HEK293T (cell line): ENCODE results near the gene BACH2.

ENCODE experiments used
- CTCF ChIA-PET: fragments of 350-600 bp; formaldehyde crosslinking; extraction: SDS; loops from one replicate; lab custom pipeline; 2021; ENCODE audit warnings: antibody characterized with exemption, inconsistent platforms; lab: Yijun Ruan, JAX
- POLR2A ChIA-PET: fragments of 350-600 bp; formaldehyde crosslinking; extraction: SDS; loops from one replicate; lab custom pipeline; 2020; ENCODE audit warnings: antibody characterized with exemption, inconsistent platforms; lab: Yijun Ruan, JAX
- DNase-seq: peaks from one replicate; pipeline ENCODE4 v3.0.0; 2012; ENCODE audit warnings: mixed read lengths; ENCODE audit errors: extremely low spot score
- ARNT ChIP-seq: fragments of 450-650 bp; IDR thresholded peaks from 2 replicates; pipeline ENCODE4 v1.6.1; 2017; ENCODE audit warnings: mild to moderate bottlenecking
- BHLHE40 ChIP-seq: fragments of 450-650 bp; IDR thresholded peaks from 2 replicates; pipeline ENCODE4 v1.6.1; 2016; ENCODE audit warnings: mild to moderate bottlenecking, moderate library complexity, borderline replicate concordance
- CTBP1 ChIP-seq: fragments of 450-650 bp; IDR thresholded peaks from 2 replicates; pipeline ENCODE4 v1.6.1; 2016; ENCODE audit warnings: borderline replicate concordance
- ELF4 ChIP-seq: fragments of 450-650 bp; IDR thresholded peaks from 2 replicates; pipeline ENCODE4 v1.6.1; 2017; ENCODE audit warnings: antibody characterized with exemption
- FOXA1 ChIP-seq: fragments of 450-650 bp; IDR thresholded peaks from 2 replicates; pipeline ENCODE4 v1.6.1; 2016; ENCODE audit warnings: mild to moderate bottlenecking
- FOXK2 ChIP-seq: fragments of 450-650 bp; IDR thresholded peaks from 2 replicates; pipeline ENCODE4 v1.6.1; 2016; ENCODE audit warnings: mild to moderate bottlenecking
- FOXM1 ChIP-seq: fragments of 450-650 bp; IDR thresholded peaks from 2 replicates; pipeline ENCODE4 v1.6.1; 2017; ENCODE audit warnings: mild to moderate bottlenecking, borderline replicate concordance
- HDGF ChIP-seq: fragments of 450-650 bp; IDR thresholded peaks from 2 replicates; pipeline ENCODE4 v1.6.1; 2017; ENCODE audit warnings: antibody characterized with exemption, borderline replicate concordance
- L3MBTL2 ChIP-seq: fragments of 450-650 bp; conservative IDR thresholded peaks from 2 replicates; pipeline ENCODE4 v1.6.1; 2016; ENCODE audit warnings: mild to moderate bottlenecking
- LEF1 ChIP-seq: fragments of 450-650 bp; IDR thresholded peaks from 2 replicates; pipeline ENCODE4 v1.6.1; 2017; ENCODE audit warnings: mild to moderate bottlenecking, borderline replicate concordance
- NFRKB ChIP-seq: fragments of 450-650 bp; IDR thresholded peaks from 2 replicates; pipeline ENCODE4 v1.6.1; 2016; ENCODE audit warnings: mild to moderate bottlenecking, moderate library complexity
- PKNOX1 ChIP-seq: fragments of 450-650 bp; IDR thresholded peaks from 2 replicates; pipeline ENCODE4 v1.6.1; 2016
- SP1 ChIP-seq: fragments of 450-650 bp; IDR thresholded peaks from 2 replicates; pipeline ENCODE4 v1.6.1; 2017
- SUZ12 ChIP-seq: fragments of 450-650 bp; IDR thresholded peaks from 2 replicates; pipeline ENCODE4 v1.6.1; 2016; ENCODE audit warnings: mild to moderate bottlenecking
- TARDBP ChIP-seq: fragments of 450-650 bp; IDR thresholded peaks from 2 replicates; pipeline ENCODE4 v1.6.1; 2016
- ZNF384 ChIP-seq: fragments of 450-650 bp; IDR thresholded peaks from 2 replicates; pipeline ENCODE4 v1.6.1; 2016

Gene BACH2

GRCh38 chr6:90159452-90159851 is 137.2 kb downstream of the BACH2 start:
- TF ChIP-seq SUZ12 (no peak), PKNOX1 (no peak), LEF1 (no peak)
- DNase-seq: no peak
- ChIA-PET CTCF (interaction anchor here (1.0 kb wide), 1 partner anchor 219 kb away, joined by 5 read pairs; no protein-coding TSS in a partner anchor), POLR2A (no interaction called here)

- TF ChIP-seq SUZ12 (no peak), NFRKB (no peak), TARDBP (no peak), LEF1 (no peak), ZNF384 (no peak), HDGF (no peak), PKNOX1 (no peak), L3MBTL2 (no peak), ARNT (no peak), CTBP1 (no peak), BHLHE40 (no peak), FOXM1 (no peak), FOXK2 (no peak), ELF4 (no peak), SP1 (no peak), FOXA1 (no peak)
- no peak for DNase-seq
- CTCF ChIA-PET: no interaction called here
- POLR2A ChIA-PET: no interaction called here
These were observed 137.7 kb downstream of the BACH2 start for GRCh38 chr6:90158936-90159335.

GRCh38 chr6:90157441-90157840 is 139.2 kb downstream of the BACH2 start:
- TF ChIP-seq FOXK2: no peak
- TF ChIP-seq CTBP1: no peak
- no peak for TF ChIP-seq BHLHE40
- TF ChIP-seq ARNT: no peak
- TF ChIP-seq ELF4: no peak
- CTCF ChIA-PET: no interaction called here
- POLR2A ChIA-PET: no interaction called here
- DNase-seq: no peak

GRCh38 chr6:90156861-90157260 is 139.8 kb downstream of the BACH2 start:
- TF ChIP-seq FOXA1: no peak
- TF ChIP-seq NFRKB: no peak
- TF ChIP-seq LEF1: no peak
- no peak for TF ChIP-seq L3MBTL2
- TF ChIP-seq SUZ12: no peak
- TF ChIP-seq PKNOX1: no peak
- no peak for TF ChIP-seq HDGF
- no peak for TF ChIP-seq FOXK2
- TF ChIP-seq FOXM1: no peak
- no peak for TF ChIP-seq TARDBP
- TF ChIP-seq ARNT: no peak
- no peak for TF ChIP-seq SP1
- no peak for TF ChIP-seq BHLHE40
- TF ChIP-seq ELF4: no peak
- TF ChIP-seq CTBP1: no peak
- no peak for TF ChIP-seq ZNF384
- no peak for DNase-seq
- ChIA-PET CTCF (no interaction called here), POLR2A (no interaction called here)

GRCh38 chr6:90154755-90155470 is 141.7 kb downstream of the BACH2 start:
- CTCF ChIA-PET: no interaction called here
- POLR2A ChIA-PET: no interaction called here
- no peak for DNase-seq
- TF ChIP-seq CTBP1 (no peak), ZNF384 (no peak), SUZ12 (no peak), FOXK2 (no peak), TARDBP (no peak), FOXM1 (no peak), ARNT (no peak), PKNOX1 (no peak), FOXA1 (no peak), ELF4 (no peak), HDGF (no peak), L3MBTL2 (no peak), NFRKB (no peak), SP1 (no peak), LEF1 (no peak), BHLHE40 (no peak)
